GM20000 (cell line): Measurements from ENCODE around the gene GSTP1.
"Not testable (repeated sequence)": the region's sequence is repeated elsewhere in the genome, so short reads cannot be mapped to it uniquely, and the experiment has no call there.

Source experiments
- DNase-seq: peaks from one replicate; pipeline ENCODE4 v3.0.0; 2012; ENCODE audit warnings: low spot score
- CTCF ChIP-seq: IDR thresholded peaks from 2 replicates; pipeline ENCODE4 v1.5.1; 2012; ENCODE audit warnings: mild to moderate bottlenecking, control low read depth; ENCODE audit errors: extremely low read depth, missing control alignments

Gene GSTP1

GRCh38 chr11:67542169-67542568 lies 41.4 kb upstream of the GSTP1 start:
- TF ChIP-seq CTCF, result no peak
- DNase-seq, result no peak

GRCh38 chr11:67542971-67543370 lies 40.6 kb upstream of the GSTP1 start:
- DNase-seq, result no peak
- no peak for TF ChIP-seq CTCF

GRCh38 chr11:67543585-67543984 lies 40.0 kb upstream of the GSTP1 start:
- TF ChIP-seq CTCF, result no peak
- no peak for DNase-seq

- TF ChIP-seq CTCF, result no peak
- no peak for DNase-seq
Measured at GRCh38 chr11:67544616-67545242, 38.9 kb upstream of the GSTP1 start.

GRCh38 chr11:67545280-67545679 lies 38.3 kb upstream of the GSTP1 start:
- TF ChIP-seq CTCF, result no peak

GRCh38 chr11:67548112-67548511 lies 35.5 kb upstream of the GSTP1 start:
- DNase-seq, result not testable (repeated sequence)

More at GRCh38 chr11:67545280-67545679, 38.3 kb upstream of the GSTP1 start:
- no peak for DNase-seq

GRCh38 chr11:67548555-67549110 lies 35.0 kb upstream of the GSTP1 start:
- TF ChIP-seq CTCF, result no peak
- DNase-seq, result no peak

- DNase-seq, result no peak
- no peak for TF ChIP-seq CTCF
Measured at GRCh38 chr11:67551127-67551526, 32.5 kb upstream of the GSTP1 start.

- DNase-seq, result not testable (repeated sequence)
Measured at GRCh38 chr11:67551697-67552096, 31.9 kb upstream of the GSTP1 start.
